H1 (cell line): ENCODE results near the gene DYNLL2. TPM values are rescaled to one million over a fixed set of nuclear protein-coding genes. Genes with fewer than 3 reads are reported as not detected.

ENCODE experiments used
- CTCF ChIA-PET: fragments of 300-600 bp; sonication (Branson Sonifier 250); formaldehyde crosslinking; loops from one replicate; lab custom pipeline; 2021; ENCODE audit not compliant: partially characterized antibody; lab: Charles Lee
- POLR2A ChIA-PET: fragments of 300-600 bp; sonication (Branson Sonifier 250); formaldehyde crosslinking; loops from one replicate; lab custom pipeline; 2021; ENCODE audit warnings: inconsistent platforms; ENCODE audit not compliant: partially characterized antibody; lab: Charles Lee
- DNase-seq, 2 experiments: peaks; one replicate each; pipeline versions ENCODE4 v3.0.0 to v3.0.0-alpha.2; 2010 to 2022; ENCODE audit warnings: low spot score in 2 of 2, low read depth in 1 of 2, mixed read lengths in 1 of 2
- FAIRE-seq: peaks from 2 replicates; lab custom pipeline; 2011; peaks lifted over from hg19 to GRCh38; lab: Jason Lieb, UNC
- H2AFZ ChIP-seq: 2 replicates; pipeline ENCODE4 v1.8.1; 2012; ENCODE audit warnings: low read length, inconsistent platforms
- H2AK5ac ChIP-seq: 2 replicates; pipeline ENCODE4 v1.6.1; 2013; ENCODE audit warnings: low read depth, low read length
- H2BK120ac ChIP-seq: replicated peaks from 2 replicates; pipeline ENCODE3; 2013; ENCODE audit warnings: low read depth, low read length, inconsistent platforms
- H2BK12ac ChIP-seq: 2 replicates; pipeline ENCODE4 v1.6.1; 2013; ENCODE audit warnings: low read depth, low read length
- H2BK15ac ChIP-seq: 2 replicates; pipeline ENCODE4 v1.6.1; 2013; ENCODE audit warnings: low read length
- H2BK20ac ChIP-seq: 2 replicates; pipeline ENCODE4 v1.6.1; 2013; ENCODE audit warnings: low read length
- H2BK5ac ChIP-seq: 2 replicates; pipeline ENCODE4 v1.6.1; 2013; ENCODE audit warnings: low read depth, low read length
- H3K14ac ChIP-seq: 2 replicates; pipeline ENCODE4 v1.6.1; 2013; ENCODE audit warnings: inconsistent platforms; ENCODE audit not compliant: insufficient read length
- H3K18ac ChIP-seq: 2 replicates; pipeline ENCODE4 v1.6.1; 2013; ENCODE audit warnings: low read length; ENCODE audit errors: extremely low read depth
- H3K23ac ChIP-seq: 2 replicates; pipeline ENCODE4 v1.6.1; 2013; ENCODE audit warnings: inconsistent platforms; ENCODE audit not compliant: insufficient read length
- H3K23me2 ChIP-seq: 2 replicates; pipeline ENCODE4 v1.6.1; 2013; ENCODE audit warnings: low read depth, low read length
- H3K27ac ChIP-seq: 2 replicates; pipeline ENCODE4 v1.6.1; 2011; ENCODE audit warnings: low read depth, low read length, inconsistent platforms
- H3K27me3 ChIP-seq, 4 experiments: replicated peaks in 1 of 4; 1 replicate in 1 of 4; 2 replicates in 3 of 4; pipeline versions ENCODE4 v1.6.1 to v1.8.1; 2011 to 2013; ENCODE audit warnings: low read length in 3 of 4, mild to moderate bottlenecking in 3 of 4, inconsistent platforms in 2 of 4, mixed read lengths in 2 of 4, moderate library complexity in 1 of 4; ENCODE audit not compliant: control insufficient read depth in 3 of 4, insufficient read depth in 3 of 4; ENCODE audit errors: extremely low read depth in 1 of 4
- H3K36me3 ChIP-seq, 4 experiments: 2 replicates each; pipeline versions ENCODE4 v1.6.1 to v1.8.1; 2011 to 2013; ENCODE audit warnings: mild to moderate bottlenecking in 4 of 4, low read length in 3 of 4, moderate library complexity in 2 of 4, control low read depth in 1 of 4, inconsistent platforms in 1 of 4; ENCODE audit not compliant: insufficient read depth in 4 of 4, control insufficient read depth in 2 of 4
- H3K4ac ChIP-seq: replicated peaks from 2 replicates; pipeline ENCODE3; 2013; ENCODE audit warnings: low read length, low read depth, mixed read lengths, inconsistent platforms; ENCODE audit not compliant: insufficient read length
- H3K4me1 ChIP-seq, 4 experiments: replicated peaks in 1 of 4; 1 replicate in 1 of 4; 2 replicates in 3 of 4; pipeline versions ENCODE4 v1.6.1 to v1.8.1; 2011 to 2013; ENCODE audit warnings: low read length in 3 of 4, inconsistent platforms in 2 of 4, mixed read lengths in 1 of 4; ENCODE audit not compliant: insufficient read depth in 4 of 4, control insufficient read depth in 3 of 4
- H3K4me2 ChIP-seq, 2 experiments: 2 replicates each; pipeline versions ENCODE4 v1.6.1 to v1.8.1; 2011 to 2013; ENCODE audit warnings: low read depth in 2 of 2, low read length in 2 of 2, control low read depth in 1 of 2, inconsistent platforms in 1 of 2, mild to moderate bottlenecking in 1 of 2; ENCODE audit not compliant: insufficient read depth in 1 of 2
- H3K4me3 ChIP-seq, 4 experiments: fragments of 200-600, 300-600 bp in 1 of 4; sonication (generic), shearing (Covaris generic), sonication (Bioruptor Twin) in 1 of 4; 2 replicates each; pipeline versions ENCODE4 v1.5.1 to v1.8.1; 2011 to 2016; ENCODE audit warnings: low read length in 4 of 4, low read depth in 3 of 4, control low read depth in 2 of 4, inconsistent platforms in 2 of 4, mild to moderate bottlenecking in 2 of 4, mixed read lengths in 1 of 4, moderate library complexity in 1 of 4; ENCODE audit not compliant: insufficient read depth in 2 of 4; ENCODE audit errors: extremely low read depth in 1 of 4
- H3K56ac ChIP-seq: replicated peaks from 2 replicates; pipeline ENCODE3; 2013; ENCODE audit warnings: low read depth, mild to moderate bottlenecking, mixed read lengths, low read length, inconsistent platforms; ENCODE audit not compliant: insufficient read length
- H3K79me1 ChIP-seq: 2 replicates; pipeline ENCODE4 v1.6.1; 2013; ENCODE audit warnings: low read depth, low read length, control low read depth
- H3K79me2 ChIP-seq, 2 experiments: 2 replicates each; pipeline versions ENCODE4 v1.6.1 to v1.8.1; 2012 to 2013; ENCODE audit warnings: low read length in 2 of 2, mild to moderate bottlenecking in 2 of 2, inconsistent platforms in 1 of 2; ENCODE audit not compliant: insufficient read depth in 2 of 2, control insufficient read depth in 1 of 2
- H3K9ac ChIP-seq, 4 experiments: replicated peaks in 1 of 4; 1 replicate in 1 of 4; 2 replicates in 3 of 4; pipeline versions ENCODE4 v1.6.1 to v1.8.1; 2011 to 2013; ENCODE audit warnings: low read depth in 3 of 4, low read length in 3 of 4, control low read depth in 2 of 4, mild to moderate bottlenecking in 2 of 4, moderate library complexity in 2 of 4, inconsistent platforms in 1 of 4; ENCODE audit errors: extremely low read depth in 1 of 4
- H3K9me3 ChIP-seq, 2 experiments: 2 replicates each; pipeline versions ENCODE4 v1.6.1 to v1.8.1; 2012 to 2013; ENCODE audit warnings: mild to moderate bottlenecking in 2 of 2, moderate library complexity in 2 of 2, control low read depth in 1 of 2, inconsistent platforms in 1 of 2, low read depth in 1 of 2, low read length in 1 of 2, mixed read lengths in 1 of 2; ENCODE audit not compliant: insufficient read depth in 2 of 2
- H4K20me1 ChIP-seq, 2 experiments: replicated peaks in 1 of 2; 2 replicates each; pipeline versions ENCODE3 to v1.8.1; 2011 to 2013; ENCODE audit warnings: inconsistent platforms in 2 of 2, low read length in 2 of 2, mild to moderate bottlenecking in 1 of 2; ENCODE audit not compliant: insufficient read depth in 2 of 2, control insufficient read depth in 1 of 2
- H4K5ac ChIP-seq: 2 replicates; pipeline ENCODE4 v1.6.1; 2013; ENCODE audit warnings: low read length, low read depth, mixed read lengths, inconsistent platforms; ENCODE audit not compliant: insufficient read length
- H4K8ac ChIP-seq: 2 replicates; pipeline ENCODE4 v1.8.0; 2013; ENCODE audit warnings: mild to moderate bottlenecking, moderate library complexity, low read length, inconsistent platforms; ENCODE audit not compliant: insufficient read depth; ENCODE audit errors: extremely low read depth
- H4K91ac ChIP-seq: replicated peaks from 2 replicates; pipeline ENCODE3; 2013; ENCODE audit warnings: low read length, mixed read lengths, inconsistent platforms; ENCODE audit not compliant: insufficient read length
- BACH1 ChIP-seq: IDR thresholded peaks from 2 replicates; pipeline ENCODE4 v1.6.1; 2012; ENCODE audit warnings: low read length, improper control_type of control experiment
- BRCA1 ChIP-seq: IDR thresholded peaks from 2 replicates; pipeline ENCODE4 v1.6.1; 2012; ENCODE audit warnings: low read depth, low read length, improper control_type of control experiment
- CBX8 ChIP-seq: fragments of 300-800, 300-1000 bp; sonication (generic); IDR thresholded peaks from 2 replicates; pipeline ENCODE4 v1.7.1; 2016; ENCODE audit warnings: low read depth, low read length, borderline replicate concordance
- CHD1 ChIP-seq: IDR thresholded peaks from 2 replicates; pipeline ENCODE4 v1.6.1; 2012; ENCODE audit warnings: low read depth, low read length, improper control_type of control experiment
- CTBP2 ChIP-seq: IDR thresholded peaks from 2 replicates; pipeline ENCODE4 v1.7.0; 2011; ENCODE audit warnings: borderline replicate concordance, mild to moderate bottlenecking, moderate library complexity, mixed read lengths, low read length; ENCODE audit not compliant: insufficient read depth, insufficient read length
- HDAC6 ChIP-seq: IDR thresholded peaks from one replicate; pipeline ENCODE4 v1.7.1; 2012; ENCODE audit warnings: low read depth, mild to moderate bottlenecking, inconsistent platforms, low read length, moderate library complexity
- POLR2AphosphoS5 ChIP-seq: IDR thresholded peaks from 2 replicates; pipeline ENCODE4 v1.6.1; 2011; ENCODE audit warnings: low read depth, low read length
- RAD21 ChIP-seq, 2 experiments: IDR thresholded peaks in 1 of 2; conservative IDR thresholded peaks in 1 of 2; 2 replicates each; pipeline ENCODE4 v1.6.1; 2011; ENCODE audit warnings: low read depth in 2 of 2, low read length in 2 of 2, improper control_type of control experiment in 1 of 2, inconsistent platforms in 1 of 2, mild to moderate bottlenecking in 1 of 2, moderate library complexity in 1 of 2
- RBBP5 ChIP-seq: IDR thresholded peaks from 2 replicates; pipeline ENCODE4 v1.7.1; 2012; ENCODE audit warnings: low read depth, mild to moderate bottlenecking, inconsistent platforms, low read length, moderate library complexity, borderline replicate concordance
- RXRA ChIP-seq: IDR thresholded peaks from 2 replicates; pipeline ENCODE4 v1.6.1; 2011; ENCODE audit warnings: low read depth, mild to moderate bottlenecking, low read length, moderate library complexity; ENCODE audit not compliant: insufficient read depth
- SAP30 ChIP-seq: fragments of 300-600 bp; sonication (generic); IDR thresholded peaks from 2 replicates; pipeline ENCODE4 v1.7.1; 2012; ENCODE audit warnings: low read length, moderate library complexity, mild to moderate bottlenecking, inconsistent platforms; ENCODE audit not compliant: insufficient read depth, insufficient replicate concordance
- SP4 ChIP-seq: IDR thresholded peaks from 2 replicates; pipeline ENCODE4 v1.6.1; 2012; ENCODE audit warnings: low read length, inconsistent platforms
- polyA plus RNA-seq, 7 experiments: library from polyadenylated mRNA; depleted of rRNA in 3 of 7; stranded (reverse) in 5 of 7; unstranded in 2 of 7; fragments of >200 nt in 5 of 7; fragments of 200-250 nt in 2 of 7; gene quantifications; 1 replicate in 5 of 7; 2 replicates in 1 of 7; 4 replicates in 1 of 7; pipeline versions ENCODE4 v1.2.1 to v1.2.3, GENCODE V29; 2011 to 2013; ENCODE audit warnings: missing spikeins in 2 of 7, mixed read lengths in 2 of 7
- total RNA-seq: library from RNA; stranded (reverse); fragmentation: NEBNext Ultra II Directional; extraction: Animal tissue kit (Norgen Biotek cat#: 25700); gene quantifications from 2 replicates; pipeline ENCODE4 v1.2.1, GENCODE V29; 2021

The DYNLL2 gene
- total and polyA plus RNA-seq, 2 of the 8 experiments (the other 6 are each of a cell fraction or from before 2014, with no cell fraction given) = 19.8 to 52.7 TPM

- no peak for FAIRE-seq
- POLR2A ChIA-PET = interaction anchor here (0.5 to 1.8 kb wide), 3 partner anchors 11 to 95 kb away, joined by 3 to 6 read pairs (median 4); no protein-coding TSS in a partner anchor
- TF ChIP-seq CTBP2 (no peak), POLR2AphosphoS5 (no peak), BRCA1 (no peak), RAD21 (IDR thresholded peaks at IDR 0.05 in 1 of 2, conservative IDR thresholded peaks at IDR 0.05 in 1 of 2; ENCODE audit: low read depth in 2 of 2, low read length in 2 of 2) (no peak), CHD1 (no peak), SP4 (no peak), BACH1 (no peak), CBX8 (no peak), RBBP5 (no peak), HDAC6 (no peak), SAP30 (no peak), RXRA (no peak)
Observed at GRCh38 chr17:58100506-58100905, 17.3 kb downstream of the DYNLL2 start.

More at GRCh38 chr17:58100506-58100905, 17.3 kb downstream of the DYNLL2 start:
- Histone ChIP-seq H2BK5ac (no peak overlapping the region), H2BK120ac (no peak overlapping the region), H3K56ac (no peak overlapping the region), H2AFZ (no peak overlapping the region), H4K20me1 (peaks cover 0 to 3% of the 10 kb centered on the region in 2 experiments), H3K18ac (no peak overlapping the region), H3K36me3 (no peaks in the 10 kb centered on the region; a peak in 1 of 8 replicates), H4K8ac (no peak overlapping the region), H3K4ac (no peak overlapping the region), H3K23ac (no peak overlapping the region), H3K27ac (no peak overlapping the region), H3K4me3 (no peak overlapping the region), H3K79me1 (no peaks in the 10 kb centered on the region; the same call in 1 of the 2 replicates), H2BK20ac (no peak overlapping the region), H2BK12ac (no peak overlapping the region), H3K14ac (no peak overlapping the region), H3K79me2 (no peaks in the 10 kb centered on the region), H3K4me2 (no peak overlapping the region), H2AK5ac (no peak overlapping the region), H3K27me3 (no peaks in the 10 kb centered on the region), H3K9ac (no peak overlapping the region), H3K4me1 (no peaks in the 10 kb centered on the region), H4K91ac (no peak overlapping the region), H2BK15ac (no peak overlapping the region), H3K9me3 (no peaks in the 10 kb centered on the region), H3K23me2 (no peaks in the 10 kb centered on the region), H4K5ac (no peak overlapping the region)
- CTCF ChIA-PET = interaction anchor here (0.7 to 1.8 kb wide), 5 partner anchors 9 to 241 kb away, joined by 3 to 5 read pairs (median 4); no protein-coding TSS in a partner anchor
- no peak for DNase-seq
